SK-N-MC (cell line): ENCODE results near the gene BTBD17.

Experiments
- EZH2 ChIP-seq: fragments of 200-600 bp; sonication (generic); IDR thresholded peaks from one replicate; pipeline ENCODE4 v1.6.1; 2017; ENCODE audit warnings: antibody characterized with exemption
- FOXP2 ChIP-seq: optimal IDR thresholded peaks from 2 replicates; pipeline ENCODE3; 2011; ENCODE audit warnings: mild to moderate bottlenecking, moderate library complexity; ENCODE audit not compliant: insufficient read depth; ENCODE audit errors: extremely low read length, control extremely low read depth
- POLR2AphosphoS5 ChIP-seq: IDR thresholded peaks from 2 replicates; pipeline ENCODE4 v1.6.1; 2012; ENCODE audit warnings: mild to moderate bottlenecking, low read depth, low read length, borderline replicate concordance

GRCh38 chr17:74345433-74346241, 16.0 kb downstream of the BTBD17 start:
- TF ChIP-seq POLR2AphosphoS5 (no peak), EZH2 (no peak), FOXP2 (no peak)
